Measurements from ENCODE around the gene GPR171.

DNA sequence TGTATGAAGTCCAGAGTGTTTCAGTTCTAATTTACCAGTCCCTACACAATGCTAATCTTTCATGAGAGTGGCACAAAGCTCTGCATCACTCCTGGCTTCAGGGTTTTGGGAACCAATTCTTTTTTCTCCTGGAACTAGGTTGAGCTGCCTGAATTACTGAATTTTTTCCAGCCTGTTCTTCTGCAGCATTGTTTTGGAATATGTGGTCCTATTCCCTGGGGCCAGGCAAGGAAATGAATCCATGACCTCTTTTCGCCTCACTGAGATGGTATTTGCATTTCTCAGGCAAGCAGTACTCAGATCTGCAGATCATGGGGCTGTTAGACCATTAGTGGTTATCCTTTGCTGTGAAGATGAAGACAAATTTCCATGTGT, 25.6 kb upstream of the GPR171 start:
- TF ChIP-seq, protein P1, sequence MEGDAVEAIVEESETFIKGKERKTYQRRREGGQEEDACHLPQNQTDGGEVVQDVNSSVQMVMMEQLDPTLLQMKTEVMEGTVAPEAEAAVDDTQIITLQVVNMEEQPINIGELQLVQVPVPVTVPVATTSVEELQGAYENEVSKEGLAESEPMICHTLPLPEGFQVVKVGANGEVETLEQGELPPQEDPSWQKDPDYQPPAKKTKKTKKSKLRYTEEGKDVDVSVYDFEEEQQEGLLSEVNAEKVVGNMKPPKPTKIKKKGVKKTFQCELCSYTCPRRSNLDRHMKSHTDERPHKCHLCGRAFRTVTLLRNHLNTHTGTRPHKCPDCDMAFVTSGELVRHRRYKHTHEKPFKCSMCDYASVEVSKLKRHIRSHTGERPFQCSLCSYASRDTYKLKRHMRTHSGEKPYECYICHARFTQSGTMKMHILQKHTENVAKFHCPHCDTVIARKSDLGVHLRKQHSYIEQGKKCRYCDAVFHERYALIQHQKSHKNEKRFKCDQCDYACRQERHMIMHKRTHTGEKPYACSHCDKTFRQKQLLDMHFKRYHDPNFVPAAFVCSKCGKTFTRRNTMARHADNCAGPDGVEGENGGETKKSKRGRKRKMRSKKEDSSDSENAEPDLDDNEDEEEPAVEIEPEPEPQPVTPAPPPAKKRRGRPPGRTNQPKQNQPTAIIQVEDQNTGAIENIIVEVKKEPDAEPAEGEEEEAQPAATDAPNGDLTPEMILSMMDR (conservative IDR thresholded peaks at IDR 0.05; ENCODE audit: low read depth, low read length) = no peak
- TF ChIP-seq EZH2 (IDR thresholded peaks at IDR 0.05; ENCODE audit: low read length, unreplicated experiment) (no peak), EZH2phosphoT487 (IDR thresholded peaks at IDR 0.05; ENCODE audit: borderline replicate concordance, low read length) (no peak)
